Stomach (tissue), 9 donors: ENCODE results near the gene OSM. TPM values are rescaled to one million over a fixed set of nuclear protein-coding genes. Genes with fewer than 3 reads are reported as not detected.
"Not testable (repeated sequence)": the region's sequence is repeated elsewhere in the genome, so short reads cannot be mapped to it uniquely, and the experiment has no call there.

Source experiments
- DNase-seq, 2 donors: peaks; one replicate each; pipeline versions ENCODE4 v3.0.0 to v3.0.0-alpha.2; 2013 to 2019
- H3K27ac ChIP-seq, 5 donors: fragments of 200-600 bp in 4 of 5; sonication (generic) in 4 of 5; one replicate each; pipeline ENCODE4 v1.5.1; 2013 to 2019; ENCODE audit warnings: mild to moderate bottlenecking in 1 of 5, moderate library complexity in 1 of 5
- H3K27me3 ChIP-seq, 3 donors: fragments of 200-600 bp; sonication (generic); one replicate each; pipeline ENCODE4 v1.5.1; 2017 to 2019; ENCODE audit warnings: mixed run types in 1 of 3
- H3K36me3 ChIP-seq, 4 donors: fragments of 200-600 bp; sonication (generic); 1 replicate in 3 of 4; 2 replicates in 1 of 4; pipeline ENCODE4 v1.5.1; 2016 to 2019
- H3K4me1 ChIP-seq, 4 donors: fragments of 200-600 bp; sonication (generic); one replicate each; pipeline ENCODE4 v1.5.1; 2016 to 2019
- H3K4me3 ChIP-seq, 4 donors: fragments of 200-600 bp; sonication (generic) in 3 of 4; one replicate each; pipeline ENCODE4 v1.5.1; 2016 to 2019; ENCODE audit warnings: mild to moderate bottlenecking in 1 of 4
- H3K9me3 ChIP-seq, 4 donors: fragments of 200-600 bp; sonication (generic); one replicate each; pipeline ENCODE4 v1.5.1; 2016 to 2019
- EP300 ChIP-seq: sonication (generic); formaldehyde crosslinking; IDR thresholded peaks from one replicate; pipeline ENCODE4 v1.6.1; 2017; ENCODE audit warnings: antibody characterized with exemption
- POLR2A ChIP-seq, 4 donors: fragments of 450-650 bp; IDR thresholded peaks; one replicate each; pipeline ENCODE4 v1.6.1; 2016; ENCODE audit warnings: antibody characterized with exemption in 4 of 4, control low read depth in 2 of 4, mild to moderate bottlenecking in 1 of 4, moderate library complexity in 1 of 4
- POLR2AphosphoS5 ChIP-seq, 3 donors: sonication (generic); formaldehyde crosslinking; IDR thresholded peaks; one replicate each; pipeline ENCODE4 v1.6.1; 2016; ENCODE audit warnings: antibody characterized with exemption in 3 of 3
- WGBS, 5 donors: extraction: QIAGEN DNeasy Blood & Tissue Kit in 3 of 5; methylation state at CpG; one replicate each; pipeline versions ENCODE4 v1.1.5 to v1.1.7; 2013 to 2018; 5-methylcytosine and 5-hydroxymethylcytosine counted together
- intact Hi-C: fragments of 100-400 bp; cut with DNase I; formaldehyde crosslinking; loops from one replicate; pipeline ENCODE4 v1.15.1; 2023; ENCODE audit warnings: low total_unique reads
- polyA plus RNA-seq, 3 donors: library from polyadenylated mRNA; stranded (reverse); fragments of 200-250 nt; gene quantifications; one replicate each; pipeline ENCODE4 v1.2.3, GENCODE V29; 2013
- total RNA-seq, 5 donors: library from RNA; depleted of rRNA; stranded (reverse); fragments of >200 nt; gene quantifications; one replicate each; pipeline versions ENCODE4 v1.1.0 to v1.2.3, GENCODE V29; 2014 to 2016
- TF ChIP-seq, protein P1 (sequence below), 7 experiments: fragments of 450-650 bp in 4 of 7; fragments of 200-600 bp in 3 of 7; sonication (generic) in 3 of 7; IDR thresholded peaks; one replicate each; pipeline ENCODE4 v1.5.1; 2016 to 2019; ENCODE audit warnings: antibody characterized with exemption in 7 of 7, control low read depth in 2 of 7, mild to moderate bottlenecking in 1 of 7
- donor health status: healthy with polysubstance abuse.
- donor health status: Bipolar disorder and iron deficiency.
- donor health status: healthy.

Gene OSM
- total and polyA plus RNA-seq, 8 donors: 0.33 to 22.7 (median 1.2) TPM; not detected in 4

DNA sequence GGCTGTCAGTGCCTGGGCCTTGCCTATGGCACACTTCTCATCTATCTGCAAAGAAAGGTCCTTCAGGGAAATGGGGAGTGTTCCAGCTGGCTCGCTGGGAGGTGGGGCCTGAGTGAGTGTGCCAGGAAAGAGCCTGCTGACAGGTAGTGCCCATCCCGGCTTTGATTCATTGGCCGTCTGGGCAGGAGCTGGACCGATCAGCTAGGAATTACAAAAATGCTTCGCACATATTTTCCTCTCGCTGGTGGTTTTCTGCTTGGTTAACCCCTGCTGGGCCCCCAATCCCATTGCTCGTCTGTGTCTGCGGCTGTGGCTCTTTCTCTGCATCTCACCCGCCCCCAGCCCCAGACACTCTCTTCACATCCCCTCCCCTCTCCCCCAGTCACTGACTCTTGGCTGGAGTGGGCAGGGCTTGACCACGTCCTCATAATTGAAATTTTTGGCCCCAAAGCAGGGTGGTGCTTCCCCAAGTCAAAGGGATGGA is 30.9 kb downstream of the OSM start:
- Histone ChIP-seq H3K4me1 (peaks cover 10 to 20% (median 16%) of the 10 kb centered on the region in 4 donors), H3K9me3 (no peaks in the 10 kb centered on the region), H3K27ac (no peak overlapping the region), H3K4me3 (no peak overlapping the region), H3K36me3 (no peaks in the 10 kb centered on the region), H3K27me3 (peaks cover 0 to 8% (median 0%) of the 10 kb centered on the region in 3 donors)
- peak in 1 of 2 donors; percentile 62 for DNase-seq
- TF ChIP-seq EP300 (no peak), POLR2A (IDR thresholded peaks at IDR 0.05) (no peak), POLR2AphosphoS5 (IDR thresholded peaks at IDR 0.05) (no peak)
- TF ChIP-seq, protein P1, sequence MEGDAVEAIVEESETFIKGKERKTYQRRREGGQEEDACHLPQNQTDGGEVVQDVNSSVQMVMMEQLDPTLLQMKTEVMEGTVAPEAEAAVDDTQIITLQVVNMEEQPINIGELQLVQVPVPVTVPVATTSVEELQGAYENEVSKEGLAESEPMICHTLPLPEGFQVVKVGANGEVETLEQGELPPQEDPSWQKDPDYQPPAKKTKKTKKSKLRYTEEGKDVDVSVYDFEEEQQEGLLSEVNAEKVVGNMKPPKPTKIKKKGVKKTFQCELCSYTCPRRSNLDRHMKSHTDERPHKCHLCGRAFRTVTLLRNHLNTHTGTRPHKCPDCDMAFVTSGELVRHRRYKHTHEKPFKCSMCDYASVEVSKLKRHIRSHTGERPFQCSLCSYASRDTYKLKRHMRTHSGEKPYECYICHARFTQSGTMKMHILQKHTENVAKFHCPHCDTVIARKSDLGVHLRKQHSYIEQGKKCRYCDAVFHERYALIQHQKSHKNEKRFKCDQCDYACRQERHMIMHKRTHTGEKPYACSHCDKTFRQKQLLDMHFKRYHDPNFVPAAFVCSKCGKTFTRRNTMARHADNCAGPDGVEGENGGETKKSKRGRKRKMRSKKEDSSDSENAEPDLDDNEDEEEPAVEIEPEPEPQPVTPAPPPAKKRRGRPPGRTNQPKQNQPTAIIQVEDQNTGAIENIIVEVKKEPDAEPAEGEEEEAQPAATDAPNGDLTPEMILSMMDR (IDR thresholded peaks at IDR 0.05): no peak
- WGBS, 5 donors: 54 to 76% (median 61%) methylated on average over 10 of the region's 10 CpGs
- intact Hi-C loops: no loop called here

DNA sequence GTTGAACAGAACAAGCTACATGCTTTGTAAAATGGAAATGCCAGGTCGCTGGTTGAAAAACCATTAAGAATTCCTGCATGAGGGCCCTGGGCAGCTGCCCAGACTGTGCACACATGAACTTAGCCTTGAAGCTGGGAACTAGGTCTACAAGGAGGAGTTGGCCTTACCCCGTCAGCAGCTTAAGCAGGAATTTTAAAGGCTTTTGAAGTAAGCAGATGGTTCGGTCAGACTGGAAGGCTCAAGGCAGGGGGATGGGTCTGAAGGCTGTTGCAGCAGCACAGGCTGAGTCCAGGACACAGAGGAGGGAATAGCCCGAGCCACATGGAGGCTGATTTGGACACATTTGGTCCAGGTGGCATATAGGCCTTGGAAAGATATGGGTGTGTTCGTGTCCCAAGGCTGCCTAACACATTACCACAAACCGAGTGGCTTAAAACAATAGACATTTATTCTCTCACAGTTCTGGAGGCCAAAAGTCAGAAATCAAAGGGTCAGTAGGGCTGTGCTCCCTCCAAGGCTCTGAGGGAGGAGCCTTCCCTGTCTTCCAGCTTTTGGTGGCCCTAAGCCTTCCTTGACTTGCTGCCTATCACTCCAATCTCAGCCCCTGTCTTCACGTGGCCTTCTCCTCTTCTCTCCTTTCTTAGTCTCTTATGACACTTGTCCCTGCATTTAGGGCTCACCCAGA is 31.7 kb downstream of the OSM start:
- Histone ChIP-seq H3K27ac (no peak overlapping the region), H3K4me1 (peaks cover 10 to 20% (median 16%) of the 10 kb centered on the region in 4 donors), H3K4me3 (no peak overlapping the region), H3K36me3 (no peaks in the 10 kb centered on the region), H3K9me3 (no peaks in the 10 kb centered on the region), H3K27me3 (peaks cover 0 to 8% (median 0%) of the 10 kb centered on the region in 3 donors)
- peak in 1 of 2 donors; percentile 78 for DNase-seq
- WGBS, 5 donors: 40 to 58% (median 41%) methylated on average over 7 of the region's 7 CpGs
- intact Hi-C loops: no loop called here
- TF ChIP-seq POLR2AphosphoS5 (IDR thresholded peaks at IDR 0.05): peak in 1 of 3 donors; percentile 20
- TF ChIP-seq POLR2A (IDR thresholded peaks at IDR 0.05): no peak
- TF ChIP-seq, protein P1 (IDR thresholded peaks at IDR 0.05): no peak

DNA sequence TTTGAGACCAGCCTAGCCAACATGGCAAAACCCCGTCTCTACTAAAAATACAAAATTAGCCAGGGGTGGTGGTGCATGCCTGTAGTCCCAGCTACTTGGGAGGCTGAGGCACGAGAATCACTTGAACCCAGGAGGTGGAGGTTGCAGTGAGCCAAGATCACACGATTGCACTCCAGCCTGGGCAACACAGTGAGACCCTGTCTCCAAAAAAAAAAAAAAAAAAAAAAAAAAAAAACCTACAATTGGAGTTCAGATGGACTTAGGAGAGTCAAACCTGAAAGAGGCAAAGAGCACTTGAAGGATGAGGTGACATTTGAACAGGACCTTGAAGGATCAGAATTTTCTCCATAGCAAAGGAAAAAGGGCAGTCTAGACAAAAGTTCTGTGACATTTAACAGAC is 32.3 kb downstream of the OSM start:
- intact Hi-C loops, H3K4me3 ChIP-seq, H3K27ac ChIP-seq, H3K36me3 ChIP-seq, H3K9me3 ChIP-seq, H3K27me3 ChIP-seq, DNase-seq: not testable (repeated sequence)
- WGBS, 5 donors: 86 to 96% (median 91%) methylated on average over 3 of the region's 3 CpGs
- peaks cover 10 to 20% (median 16%) of the 10 kb centered on the region in 4 donors for H3K4me1 ChIP-seq

DNA sequence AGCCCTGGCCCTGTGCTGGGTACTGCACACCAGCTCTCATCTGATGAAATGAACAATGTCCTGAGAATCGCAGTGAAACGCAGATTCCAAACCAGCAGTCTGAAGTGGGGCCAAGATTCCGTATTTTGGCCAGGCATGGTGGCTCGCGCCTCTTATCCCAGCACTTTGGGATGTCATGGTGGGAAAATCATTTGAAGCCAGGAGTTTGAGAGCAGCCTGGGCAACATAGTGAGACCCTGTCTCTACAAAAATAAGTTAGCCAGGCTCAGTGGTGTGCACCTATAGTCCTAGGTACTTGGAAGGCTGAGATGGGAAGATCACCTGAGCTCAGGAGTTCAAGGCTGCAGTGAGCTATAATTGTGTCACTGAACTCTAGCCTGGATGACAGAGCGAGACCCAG is 33.1 kb downstream of the OSM start:
- no peak overlapping the region for H3K27ac ChIP-seq
- H3K4me3 ChIP-seq: no peak overlapping the region
- intact Hi-C loops: no loop called here
- TF ChIP-seq POLR2AphosphoS5 (IDR thresholded peaks at IDR 0.05) (no peak), EP300 (no peak), POLR2A (IDR thresholded peaks at IDR 0.05) (no peak)
- DNase-seq: no peak
- 89 to 95% (median 92%) methylated on average over 6 of the region's 6 CpGs for WGBS, 5 donors
- peaks cover 0 to 8% (median 0%) of the 10 kb centered on the region in 3 donors for H3K27me3 ChIP-seq
- peaks cover 10 to 20% (median 16%) of the 10 kb centered on the region in 4 donors for H3K4me1 ChIP-seq
- H3K36me3 ChIP-seq: no peaks in the 10 kb centered on the region
- H3K9me3 ChIP-seq: no peaks in the 10 kb centered on the region

DNA sequence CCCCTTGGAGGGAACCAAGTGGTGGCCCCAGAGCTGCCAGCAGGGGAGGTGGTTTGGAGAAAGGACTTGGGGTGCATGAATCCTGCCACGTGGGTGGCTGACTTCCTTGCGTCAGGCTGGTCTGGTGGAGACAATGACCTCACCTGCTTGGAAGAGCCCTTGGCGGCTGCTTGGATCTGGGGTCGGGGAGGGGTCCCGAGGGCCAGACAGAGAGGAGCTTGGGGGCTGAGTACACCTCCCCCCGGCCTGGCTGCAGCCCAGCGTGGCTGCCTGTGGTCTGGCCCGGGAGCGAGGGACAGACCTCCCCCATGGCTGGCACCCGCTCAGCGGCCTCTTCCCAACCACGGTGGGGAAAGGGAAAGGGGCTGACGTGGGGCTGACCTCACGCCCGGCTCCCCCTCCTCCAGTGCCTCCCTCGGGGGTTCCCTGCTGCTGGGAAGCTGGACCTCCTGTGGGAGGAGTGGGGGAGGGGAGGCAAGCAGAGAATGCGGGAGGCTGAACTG is 33.9 kb downstream of the OSM start:
- Histone ChIP-seq H3K4me1 (peaks cover 10 to 17% (median 16%) of the 10 kb centered on the region in 4 donors), H3K9me3 (no peaks in the 10 kb centered on the region), H3K4me3 (no peak overlapping the region), H3K27ac (no peak overlapping the region), H3K36me3 (no peaks in the 10 kb centered on the region), H3K27me3 (peaks cover 0 to 8% (median 0%) of the 10 kb centered on the region in 3 donors)
- DNase-seq: no peak
- WGBS, 5 donors: 51 to 60% (median 55%) methylated on average over 11 to 17 of the region's 17 CpGs
- intact Hi-C loops: no loop called here
- TF ChIP-seq POLR2AphosphoS5 (IDR thresholded peaks at IDR 0.05) (no peak), EP300 (no peak)
- TF ChIP-seq, protein P1 (IDR thresholded peaks at IDR 0.05): no peak
